Measurements from ENCODE around the gene TRMT10A.
"Not testable (repeated sequence)": the region's sequence is repeated elsewhere in the genome, so short reads cannot be mapped to it uniquely, and the experiment has no call there.

The TRMT10A gene

GRCh38 chr4:99540277-99540939 lies 23.4 kb downstream of the TRMT10A start:
- no peak for DNase-seq

- no peak for DNase-seq
Observed at GRCh38 chr4:99537674-99538073, 26.2 kb downstream of the TRMT10A start.

- DNase-seq = no peak
Observed at GRCh38 chr4:99536848-99537247, 27.0 kb downstream of the TRMT10A start.

DNA sequence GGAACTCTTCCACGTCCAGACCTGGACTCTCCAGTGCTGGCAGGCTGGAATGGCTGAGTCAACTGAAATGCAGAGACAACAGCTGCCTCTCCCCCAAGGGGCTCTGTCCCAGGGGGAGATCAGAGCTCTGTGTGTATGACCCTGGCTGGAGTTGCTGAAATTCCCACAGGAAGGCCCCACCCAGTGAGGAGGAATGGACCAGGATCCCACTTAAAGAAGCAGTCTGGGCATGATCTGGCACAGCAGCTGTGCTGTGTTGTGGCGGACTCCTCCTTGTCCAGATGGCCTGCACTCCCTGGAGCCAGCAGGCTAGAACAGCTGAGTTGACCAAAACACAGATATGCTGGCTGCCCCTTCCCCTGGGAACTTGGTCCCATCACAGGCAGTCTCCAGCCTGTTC lies 27.6 kb downstream of the TRMT10A start:
- DNase-seq = no peak

DNA sequence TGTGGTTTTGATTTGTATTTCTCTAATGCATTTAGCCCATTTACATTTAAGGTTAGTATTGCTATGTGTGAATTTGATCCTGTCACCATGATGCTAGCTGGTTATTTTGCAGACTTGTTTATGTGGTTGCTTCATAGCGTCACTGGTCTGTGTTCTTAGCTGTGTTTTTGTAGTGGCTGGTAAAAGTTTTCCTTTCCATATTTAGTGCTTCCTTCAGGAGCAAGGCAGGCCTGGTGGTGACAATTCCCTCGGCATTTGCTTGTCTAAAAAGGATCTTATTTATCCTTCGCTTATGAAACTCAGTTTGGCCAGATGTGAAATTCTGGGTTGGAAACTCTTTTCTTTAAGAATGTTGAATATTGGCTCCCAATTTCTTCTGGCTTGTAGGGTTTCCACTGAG lies 29.1 kb downstream of the TRMT10A start:
- not testable (repeated sequence) for DNase-seq

DNA sequence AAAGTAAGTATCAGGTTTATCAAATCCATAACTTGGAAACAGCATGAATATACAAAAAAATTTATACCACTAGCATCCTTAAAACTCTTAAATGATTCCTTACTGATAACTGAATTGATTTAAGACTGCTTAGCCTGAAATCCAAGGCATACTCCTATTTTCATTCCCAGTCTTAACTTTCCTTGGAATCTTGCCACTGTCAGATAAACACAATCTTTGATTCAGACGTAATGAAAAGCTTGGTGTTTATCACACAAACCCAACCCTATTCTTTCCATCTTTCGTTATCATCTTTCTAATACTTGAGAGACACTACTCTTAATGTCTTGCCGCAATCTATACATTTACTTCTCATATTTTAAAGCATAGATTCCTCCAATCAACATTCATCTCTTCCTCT lies 33.9 kb downstream of the TRMT10A start:
- DNase-seq = no peak

DNA sequence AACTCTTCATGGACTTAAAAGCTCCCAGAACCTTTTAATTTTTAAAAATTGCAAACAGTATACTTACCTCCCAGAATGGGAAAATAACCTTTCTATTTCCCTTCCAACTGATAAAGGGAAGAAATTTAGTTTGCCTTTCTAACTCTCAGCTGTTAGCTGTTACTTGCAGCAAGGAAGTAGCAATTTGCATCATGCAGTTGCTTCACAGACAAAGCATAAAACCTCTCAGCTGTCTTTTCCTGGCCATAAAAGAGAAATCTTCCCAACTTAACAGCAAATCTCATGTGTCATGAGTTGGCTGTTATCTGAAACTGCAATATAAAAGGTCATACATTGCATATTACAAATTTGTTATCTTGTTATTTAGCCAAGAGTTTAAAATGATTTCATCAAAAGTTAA lies 34.6 kb downstream of the TRMT10A start:
- DNase-seq = no peak

- no peak for DNase-seq
Observed at GRCh38 chr4:99518601-99519295, 45.1 kb downstream of the TRMT10A start.

- no peak for DNase-seq
Observed at GRCh38 chr4:99510721-99511120, 53.1 kb downstream of the TRMT10A start, which contains the start of gene C4orf17. C4orf17 (plus strand) TSS chr4:99511021; CDS start chr4:99513082, 2,061 bp downstream.

- no peak for DNase-seq
Observed at GRCh38 chr4:99507762-99508161, 56.1 kb downstream of the TRMT10A start.

DNA sequence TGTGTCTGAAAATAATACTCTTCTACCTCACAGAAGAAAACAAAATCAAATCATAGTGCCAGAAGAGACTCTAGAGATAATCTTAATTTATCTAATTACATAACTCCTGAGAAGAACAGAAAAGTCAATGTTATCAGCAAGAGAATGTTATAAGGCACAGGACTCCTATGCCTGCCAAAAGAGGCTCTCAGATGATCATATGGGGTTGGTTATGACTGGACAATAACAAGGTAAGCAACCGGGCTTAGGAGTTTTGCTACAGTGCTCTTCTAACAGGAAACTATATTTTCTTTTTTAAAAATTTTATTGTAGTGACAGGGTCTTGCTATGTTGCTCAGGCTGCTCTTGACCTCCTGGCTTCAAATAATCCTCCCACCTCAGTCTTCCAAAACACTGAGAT lies 56.5 kb downstream of the TRMT10A start:
- DNase-seq = no peak

- DNase-seq = no peak
Observed at GRCh38 chr4:99506781-99507180, 57.1 kb downstream of the TRMT10A start.

- DNase-seq = no peak
Observed at GRCh38 chr4:99504804-99505502, 58.9 kb downstream of the TRMT10A start.

Data from activated effector memory CD4-positive, alpha-beta T cell treated with Interleukin-2 at 50 U/mL for 16 hours (primary cell).